ENCODE results near the gene SLC12A9. TPM values are rescaled to one million over a fixed set of nuclear protein-coding genes. Genes with fewer than 3 reads are reported as not detected.
A peak's percentile ranks its signal among the peaks of the same experiment; 100 is the strongest.

SLC12A9 gene
- total and polyA plus RNA-seq, 7 donors: 2.2 to 4.7 (median 3.3) TPM

GRCh38 chr7:100866729-100867039, 14.2 kb downstream of the SLC12A9 start:
- no peak for TF ChIP-seq CTCF (IDR thresholded peaks at IDR 0.05)
- Histone ChIP-seq H3K4me3 (peak overlapping the region; percentile 77), H3K27ac (peak overlapping the region; percentile 83), H3K4me1 (peaks cover 12% of the 10 kb centered on the region), H3K9me3 (no peaks in the 10 kb centered on the region), H3K27me3 (ENCODE audit: insufficient read depth in 3 of 3, low read length in 2 of 3) (no peaks in the 10 kb centered on the region), H3K36me3 (ENCODE audit: insufficient read depth in 1 of 2, low read depth in 1 of 2) (peaks cover 0 to 15% of the 10 kb centered on the region in 2 donors)
- peak in 1 of 2 donors; percentile 57 for DNase-seq
- ATAC-seq: peak in 2 of 4 donors; percentile 2 to 4
- WGBS, 3 donors: 26 to 52% (median 35%) methylated on average over 5 of the region's 5 CpGs
- intact Hi-C loops (cut with DNase I): no loop called here

GRCh38 chr7:100867040-100867775, 14.7 kb downstream of the SLC12A9 start, which contains the start of gene TRIP6:
TRIP6 (plus strand) TSS chr7:100867387; CDS start chr7:100867498, 111 bp downstream.
- TF ChIP-seq CTCF (IDR thresholded peaks at IDR 0.05): no peak
- Histone ChIP-seq H3K4me3 (peak within 1 kb of the TSS; percentile 77), H3K36me3 (ENCODE audit: insufficient read depth in 1 of 2, low read depth in 1 of 2) (peaks cover 0 to 16% of the 10 kb centered on the region in 2 donors), H3K27ac (peak within 1 kb of the TSS; percentile 83), H3K9me3 (no peaks in the 10 kb centered on the region), H3K4me1 (peaks cover 12% of the 10 kb centered on the region), H3K27me3 (ENCODE audit: insufficient read depth in 3 of 3, low read length in 2 of 3) (no peaks in the 10 kb centered on the region)
- DNase-seq (peak; percentile 90 to 92), ATAC-seq (peak; percentile 50 to 67 (median 54))
- WGBS, 3 donors: 9 to 12% (median 11%) methylated on average over 27 to 42 of the region's 42 CpGs
- intact Hi-C loops (cut with DNase I): no loop called here

- DNase-seq: peak in 1 of 2 donors; percentile 59
- intact Hi-C loops (cut with DNase I): no loop called here
- no peaks in the 10 kb centered on the region for H3K27me3 ChIP-seq (ENCODE audit: insufficient read depth in 3 of 3, low read length in 2 of 3)
- H3K4me3 ChIP-seq: peak overlapping the region; percentile 77
- peak overlapping the region; percentile 83 for H3K27ac ChIP-seq
- no peaks in the 10 kb centered on the region for H3K9me3 ChIP-seq
- WGBS, 3 donors: 33 to 54% (median 35%) methylated on average over 26 to 27 of the region's 27 CpGs
- H3K36me3 ChIP-seq (ENCODE audit: insufficient read depth in 1 of 2, low read depth in 1 of 2): peaks cover 0 to 16% of the 10 kb centered on the region in 2 donors
- TF ChIP-seq CTCF (IDR thresholded peaks at IDR 0.05): no peak
- peaks cover 12% of the 10 kb centered on the region for H3K4me1 ChIP-seq
- ATAC-seq: peak in 1 of 4 donors; percentile 4
These were observed 15.4 kb downstream of the SLC12A9 start for GRCh38 chr7:100867776-100868485.

- no peak for TF ChIP-seq CTCF (IDR thresholded peaks at IDR 0.05)
- no peak for ATAC-seq
- Histone ChIP-seq H3K4me3 (peak overlapping the region; percentile 98), H3K27ac (peak overlapping the region; percentile 98), H3K36me3 (ENCODE audit: insufficient read depth in 1 of 2, low read depth in 1 of 2) (peaks cover 0 to 46% of the 10 kb centered on the region in 2 donors), H3K27me3 (ENCODE audit: insufficient read depth in 3 of 3, low read length in 2 of 3) (no peaks in the 10 kb centered on the region), H3K4me1 (peaks cover 38% of the 10 kb centered on the region), H3K9me3 (no peaks in the 10 kb centered on the region)
- intact Hi-C loops (cut with DNase I): no loop called here
- 86 to 89% (median 88%) methylated on average over 10 of the region's 10 CpGs for WGBS, 3 donors
- no peak for DNase-seq
These were observed 21.2 kb downstream of the SLC12A9 start for GRCh38 chr7:100873599-100874299.
